Measurements from ENCODE around the gene NR5A2.
"Not testable (repeated sequence)": the region's sequence is repeated elsewhere in the genome, so short reads cannot be mapped to it uniquely, and the experiment has no call there.

DNA sequence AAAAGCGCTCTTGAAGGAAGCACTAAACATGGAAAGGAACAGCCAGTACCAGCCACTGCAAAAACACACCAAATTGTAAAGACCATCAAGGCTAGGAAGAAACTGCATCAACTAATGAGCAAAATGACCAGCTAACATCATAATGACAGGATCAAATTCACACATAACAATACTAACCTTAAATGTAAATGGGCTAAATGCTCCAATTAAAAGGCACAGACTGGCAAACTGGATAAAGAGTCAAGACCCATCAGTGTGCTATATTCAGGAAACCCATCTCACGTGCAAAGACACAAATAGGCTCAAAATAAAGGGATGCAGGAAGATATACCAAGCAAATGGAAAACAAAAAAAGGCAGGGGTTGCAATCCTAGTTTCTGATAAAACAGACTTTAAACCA lies 159.8 kb downstream of the NR5A2 start:
- TF ChIP-seq RCOR1 (conservative IDR thresholded peaks at IDR 0.05; ENCODE audit: low read depth, low read length); LARP7 (IDR thresholded peaks at IDR 0.05); ATF3 (IDR thresholded peaks at IDR 0.05; ENCODE audit: borderline replicate concordance, extremely low read depth, low read depth, low read length); ZNF687 (IDR thresholded peaks at IDR 0.05); TAF1 (IDR thresholded peaks at IDR 0.05; ENCODE audit: borderline replicate concordance, low read depth, low read length); BRCA1 (IDR thresholded peaks at IDR 0.05; ENCODE audit: low read depth, low read length); ZBED1 (IDR thresholded peaks at IDR 0.05; ENCODE audit: borderline replicate concordance): not testable (repeated sequence)
- TF ChIP-seq, protein P1, sequence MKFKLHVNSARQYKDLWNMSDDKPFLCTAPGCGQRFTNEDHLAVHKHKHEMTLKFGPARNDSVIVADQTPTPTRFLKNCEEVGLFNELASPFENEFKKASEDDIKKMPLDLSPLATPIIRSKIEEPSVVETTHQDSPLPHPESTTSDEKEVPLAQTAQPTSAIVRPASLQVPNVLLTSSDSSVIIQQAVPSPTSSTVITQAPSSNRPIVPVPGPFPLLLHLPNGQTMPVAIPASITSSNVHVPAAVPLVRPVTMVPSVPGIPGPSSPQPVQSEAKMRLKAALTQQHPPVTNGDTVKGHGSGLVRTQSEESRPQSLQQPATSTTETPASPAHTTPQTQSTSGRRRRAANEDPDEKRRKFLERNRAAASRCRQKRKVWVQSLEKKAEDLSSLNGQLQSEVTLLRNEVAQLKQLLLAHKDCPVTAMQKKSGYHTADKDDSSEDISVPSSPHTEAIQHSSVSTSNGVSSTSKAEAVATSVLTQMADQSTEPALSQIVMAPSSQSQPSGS (IDR thresholded peaks at IDR 0.05; ENCODE audit: low read length) = not testable (repeated sequence)
- TF ChIP-seq, protein P2, sequence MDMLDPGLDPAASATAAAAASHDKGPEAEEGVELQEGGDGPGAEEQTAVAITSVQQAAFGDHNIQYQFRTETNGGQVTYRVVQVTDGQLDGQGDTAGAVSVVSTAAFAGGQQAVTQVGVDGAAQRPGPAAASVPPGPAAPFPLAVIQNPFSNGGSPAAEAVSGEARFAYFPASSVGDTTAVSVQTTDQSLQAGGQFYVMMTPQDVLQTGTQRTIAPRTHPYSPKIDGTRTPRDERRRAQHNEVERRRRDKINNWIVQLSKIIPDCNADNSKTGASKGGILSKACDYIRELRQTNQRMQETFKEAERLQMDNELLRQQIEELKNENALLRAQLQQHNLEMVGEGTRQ (IDR thresholded peaks at IDR 0.05; ENCODE audit: borderline replicate concordance, low read depth, low read length) = not testable (repeated sequence)

Measured in GM12878 (cell line).